ENCODE measurements around the gene ATG13.
"Not testable (repeated sequence)": the region's sequence is repeated elsewhere in the genome, so short reads cannot be mapped to it uniquely, and the experiment has no call there.

The ATG13 gene

DNA sequence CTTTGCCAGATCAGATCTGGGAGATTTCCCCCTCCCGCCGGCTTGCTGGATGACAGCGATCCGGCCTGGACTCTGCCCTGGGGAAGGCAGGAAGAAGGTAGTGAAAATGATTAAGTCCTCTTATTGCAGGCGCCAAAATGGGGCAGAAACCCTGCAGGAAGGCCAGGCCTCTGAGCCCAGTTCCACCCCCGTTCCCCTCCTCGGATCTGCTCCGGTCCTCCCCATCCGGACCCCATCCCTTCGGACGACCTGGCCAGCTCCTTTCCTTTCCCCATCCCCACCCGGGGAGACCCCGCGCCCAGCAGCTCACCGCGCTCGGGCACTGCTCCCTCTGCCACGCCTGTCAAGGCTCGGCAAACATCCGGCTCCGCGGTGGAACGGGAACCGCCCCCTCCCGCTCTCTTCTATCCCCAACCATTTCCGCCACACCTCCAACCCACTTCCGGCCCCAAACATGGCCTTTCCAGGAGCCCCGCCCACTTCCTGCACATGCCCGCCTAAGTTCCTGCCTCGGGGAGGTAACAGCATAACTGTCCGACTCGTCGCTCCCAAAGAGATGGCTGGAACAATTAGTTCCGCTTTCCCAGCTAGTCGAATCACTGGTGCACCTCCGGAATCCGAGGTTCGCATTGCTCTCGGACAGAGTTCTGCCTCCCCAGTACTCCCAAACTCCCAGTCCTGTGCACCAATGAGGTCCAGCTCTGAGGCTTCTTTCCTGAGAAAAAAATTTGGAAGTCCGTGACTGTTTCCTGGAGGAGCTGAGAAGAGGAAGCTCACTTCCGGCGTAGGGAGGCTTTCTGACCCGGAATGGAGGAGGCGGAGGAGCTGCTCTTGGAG lies 83.1 kb downstream of the ATG13 start, which contains the start of the genes ARHGAP1 and ZNF408:
Gene ARHGAP1, minus strand, starts transcription at position 379 of the 837 bp plus-strand sequence. CDS start 4,512 bp downstream, outside the sequence.
Gene ZNF408, plus strand, starts transcription at position 791 of the 837 bp plus-strand sequence. Its CDS starts 17 bp downstream, at position 808.
- DNase-seq: peak; percentile 98 to 99

DNA sequence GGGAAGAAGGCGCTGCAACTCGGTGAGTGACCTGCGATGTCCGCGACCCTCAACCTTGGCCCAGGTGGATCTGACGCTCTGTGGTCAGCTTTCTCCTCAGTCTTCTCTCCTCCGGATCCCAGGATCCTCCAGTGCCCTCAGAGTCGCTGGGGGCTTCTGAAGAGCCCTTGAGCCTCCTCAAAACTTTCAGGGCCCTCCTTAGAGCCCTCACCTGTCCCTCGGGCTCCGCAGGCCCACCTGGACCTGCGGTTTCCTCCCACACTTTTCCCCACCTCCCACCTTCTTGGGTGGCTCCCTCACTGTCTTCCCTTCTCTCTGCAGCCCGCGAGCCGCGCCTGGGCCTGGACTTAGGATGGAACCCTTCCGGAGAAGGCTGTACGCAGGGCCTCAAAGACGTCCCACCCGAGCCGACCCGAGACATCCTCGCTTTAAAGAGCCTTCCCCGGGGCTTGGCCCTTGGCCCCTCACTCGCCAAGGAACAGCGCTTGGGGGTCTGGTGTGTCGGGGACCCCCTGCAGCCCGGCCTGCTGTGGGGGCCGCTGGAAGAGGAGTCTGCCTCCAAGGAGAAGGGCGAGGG lies 83.8 kb downstream of the ATG13 start:
- DNase-seq: no peak

DNA sequence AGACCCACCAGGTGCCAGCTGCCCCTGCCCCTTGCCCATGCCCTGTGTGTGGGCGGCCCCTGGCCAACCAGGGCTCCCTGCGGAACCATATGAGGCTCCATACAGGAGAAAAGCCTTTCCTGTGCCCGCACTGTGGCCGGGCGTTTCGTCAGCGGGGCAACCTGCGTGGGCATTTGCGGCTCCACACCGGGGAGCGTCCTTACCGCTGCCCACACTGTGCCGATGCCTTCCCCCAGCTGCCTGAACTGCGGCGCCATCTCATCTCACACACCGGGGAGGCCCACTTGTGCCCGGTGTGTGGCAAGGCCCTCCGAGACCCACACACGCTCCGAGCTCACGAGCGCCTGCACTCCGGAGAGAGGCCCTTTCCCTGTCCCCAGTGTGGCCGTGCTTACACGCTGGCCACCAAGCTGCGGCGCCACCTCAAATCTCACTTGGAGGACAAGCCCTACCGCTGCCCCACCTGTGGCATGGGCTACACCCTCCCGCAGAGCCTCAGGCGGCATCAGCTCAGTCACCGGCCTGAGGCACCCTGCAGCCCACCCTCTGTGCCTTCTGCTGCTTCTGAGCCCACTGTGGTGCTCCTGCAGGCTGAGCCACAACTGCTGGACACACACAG lies 87.8 kb downstream of the ATG13 start:
- no peak for DNase-seq

DNA sequence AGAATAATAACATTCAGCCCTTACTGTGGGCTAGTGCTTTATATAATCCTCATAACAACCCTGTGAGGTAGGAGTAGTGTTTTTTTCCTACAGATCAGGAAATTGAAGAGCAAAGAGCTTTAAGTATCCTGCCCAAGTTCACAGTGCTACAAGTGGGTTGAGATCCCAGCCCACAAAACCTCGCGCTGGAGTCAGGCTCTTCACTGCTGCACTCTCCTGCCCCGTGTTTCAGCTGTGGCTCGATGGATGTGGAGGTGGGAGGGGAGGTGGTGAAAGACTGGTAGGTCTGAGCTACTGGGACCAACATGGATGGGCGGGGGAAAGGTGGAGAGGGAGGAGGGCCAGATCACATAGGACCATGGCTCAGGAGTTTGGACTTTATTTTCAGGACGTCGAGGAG lies 89.5 kb downstream of the ATG13 start:
- no peak for DNase-seq

DNA sequence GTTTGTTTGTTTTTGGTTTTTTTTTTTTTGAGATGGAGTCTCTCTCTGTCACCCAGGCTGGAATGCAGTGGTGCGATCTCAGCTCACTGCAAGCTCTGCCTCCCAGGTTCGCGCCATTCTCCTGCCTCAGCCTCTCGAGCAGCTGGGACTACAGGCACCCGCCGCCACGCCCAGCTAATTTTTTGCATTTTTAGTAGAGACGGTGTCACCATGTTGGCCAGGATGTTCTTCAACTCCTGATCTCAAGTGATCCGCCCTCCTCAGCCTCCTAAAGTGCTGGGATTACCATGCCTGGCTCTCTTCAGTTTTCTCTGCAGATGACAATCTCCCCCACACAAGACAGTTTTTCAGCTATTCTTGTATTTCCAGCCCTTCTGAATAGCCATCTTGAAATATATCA lies 92.0 kb downstream of the ATG13 start:
- not testable (repeated sequence) for DNase-seq

DNA sequence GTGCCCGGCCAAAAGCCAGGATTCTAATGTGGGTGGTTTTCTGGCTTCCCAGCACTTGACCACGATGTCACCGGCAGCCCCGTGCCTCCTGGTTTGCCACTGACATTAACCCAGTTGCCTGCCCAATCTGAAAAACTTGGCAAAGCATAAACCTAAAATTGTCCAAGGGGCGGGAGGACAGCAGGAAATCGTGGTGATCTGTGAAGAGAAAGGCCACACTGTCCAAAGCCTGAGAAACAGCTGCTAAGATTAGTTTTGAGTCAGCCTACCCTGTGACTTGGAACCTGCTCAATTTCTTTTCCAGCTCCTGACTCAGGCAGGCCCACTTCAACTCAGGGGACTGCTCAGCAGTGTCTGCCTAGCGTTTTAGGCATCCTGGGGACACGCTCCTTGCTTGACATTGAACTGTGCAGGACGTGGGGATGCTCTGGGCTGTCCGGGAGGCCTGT lies 93.5 kb downstream of the ATG13 start:
- DNase-seq: no peak

DNA sequence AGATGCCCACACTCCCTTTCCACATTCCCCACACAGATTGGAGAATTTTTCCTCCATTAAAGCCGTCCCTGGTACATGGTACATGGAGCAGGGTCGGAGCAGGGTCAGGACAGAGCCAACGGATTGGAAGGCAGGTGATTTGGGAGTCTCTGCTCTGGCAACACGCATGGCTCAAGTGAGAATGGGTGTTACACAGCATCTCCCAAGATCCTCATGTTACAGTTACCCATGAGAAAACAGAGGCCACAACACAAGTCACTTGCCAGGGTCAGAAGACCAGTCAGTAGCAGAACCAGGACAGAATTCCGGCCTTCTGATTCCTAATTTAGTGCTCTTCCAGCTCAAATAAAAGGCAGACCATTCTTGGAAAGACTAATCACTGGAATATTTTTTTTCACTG lies 94.0 kb downstream of the ATG13 start:
- no peak for DNase-seq

DNA sequence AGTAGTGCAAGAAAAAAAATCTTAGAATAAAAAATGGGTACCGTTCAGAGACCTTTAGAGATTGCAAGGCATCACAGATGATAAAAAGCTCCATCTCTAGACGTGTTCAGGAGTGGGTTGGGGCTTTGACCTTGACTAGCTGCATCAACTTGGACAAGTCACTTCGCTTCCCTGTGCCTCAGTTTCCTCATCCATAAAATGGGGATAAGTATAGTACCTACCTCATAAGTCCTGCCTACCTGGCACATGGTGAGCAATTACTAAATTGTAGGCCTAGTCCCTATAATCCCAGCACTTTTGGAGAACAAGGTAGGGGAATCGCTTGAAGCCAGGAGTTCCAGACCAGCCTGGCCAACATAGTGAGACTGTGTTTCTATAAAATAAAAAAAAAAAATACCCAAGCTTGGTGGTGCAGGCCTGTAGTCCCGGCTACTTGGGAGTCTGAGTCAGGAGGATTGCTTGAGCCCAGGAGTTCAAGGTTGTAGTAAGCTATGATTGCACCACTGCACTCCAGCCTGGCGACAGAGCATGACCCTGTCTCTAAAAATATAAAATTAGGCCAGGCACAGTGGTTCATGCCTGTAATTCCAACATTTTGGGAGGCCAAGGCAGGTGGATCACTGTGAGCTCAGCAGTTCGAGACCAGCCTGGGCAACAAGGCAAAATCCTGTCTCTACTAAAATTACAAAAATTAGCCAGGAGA lies 95.7 kb downstream of the ATG13 start:
- DNase-seq: no peak

DNA sequence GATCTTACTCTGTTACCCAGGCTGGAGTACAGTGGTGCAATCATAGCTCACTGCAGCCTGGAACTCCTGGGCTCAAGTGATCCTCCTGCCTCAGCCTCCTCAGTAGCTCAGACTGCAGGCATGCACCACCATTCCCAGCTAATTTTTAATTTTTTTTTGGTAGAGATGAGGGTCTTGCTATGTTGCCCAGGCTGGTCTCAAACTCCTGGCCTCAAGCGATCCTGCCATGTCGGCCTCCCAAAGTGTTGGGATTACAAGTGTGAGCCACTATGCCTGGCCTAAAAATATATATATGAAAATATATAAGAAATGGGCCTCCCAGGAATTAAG lies 100.4 kb downstream of the ATG13 start:
- not testable (repeated sequence) for DNase-seq

DNA sequence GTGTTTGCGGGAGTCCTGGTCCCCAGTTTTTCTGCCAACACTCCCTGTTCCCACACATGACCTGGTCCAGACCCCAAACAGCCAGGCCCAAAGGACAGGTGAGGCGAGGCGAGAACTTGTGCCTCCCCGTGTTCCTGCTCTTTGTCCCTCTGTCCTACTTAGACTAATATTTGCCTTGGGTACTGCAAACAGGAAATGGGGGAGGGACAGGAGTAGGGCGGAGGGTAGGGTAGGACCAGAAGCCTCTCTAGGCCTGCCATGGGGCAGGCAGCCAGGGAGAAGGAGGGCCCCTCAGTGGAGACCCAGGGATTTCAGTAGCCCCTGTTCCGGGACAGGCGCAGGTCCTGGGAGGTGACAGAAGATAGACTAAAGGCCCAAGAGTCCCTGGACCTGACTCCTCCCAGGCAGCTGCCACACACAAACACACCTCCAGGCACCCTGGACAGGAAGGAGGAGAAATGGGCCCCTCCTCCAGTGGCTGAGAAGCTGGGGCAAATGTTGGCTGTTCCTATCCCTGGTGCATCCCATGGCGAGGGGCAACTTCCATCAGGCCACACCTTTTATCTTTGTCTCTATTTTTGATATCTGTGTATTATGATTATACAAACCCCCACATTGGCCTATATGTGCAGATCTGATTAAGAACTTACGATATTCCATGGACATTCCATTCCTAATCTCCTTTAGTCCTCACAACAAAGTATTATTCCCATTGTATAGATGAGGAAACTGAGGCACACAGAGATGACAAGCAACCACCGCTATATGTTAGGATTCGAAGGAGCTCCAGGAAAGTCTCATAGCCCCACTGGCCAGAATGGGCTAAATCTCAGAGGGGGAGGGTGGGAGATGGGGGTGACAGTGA lies 101.0 kb downstream of the ATG13 start:
- no peak for DNase-seq

DNA sequence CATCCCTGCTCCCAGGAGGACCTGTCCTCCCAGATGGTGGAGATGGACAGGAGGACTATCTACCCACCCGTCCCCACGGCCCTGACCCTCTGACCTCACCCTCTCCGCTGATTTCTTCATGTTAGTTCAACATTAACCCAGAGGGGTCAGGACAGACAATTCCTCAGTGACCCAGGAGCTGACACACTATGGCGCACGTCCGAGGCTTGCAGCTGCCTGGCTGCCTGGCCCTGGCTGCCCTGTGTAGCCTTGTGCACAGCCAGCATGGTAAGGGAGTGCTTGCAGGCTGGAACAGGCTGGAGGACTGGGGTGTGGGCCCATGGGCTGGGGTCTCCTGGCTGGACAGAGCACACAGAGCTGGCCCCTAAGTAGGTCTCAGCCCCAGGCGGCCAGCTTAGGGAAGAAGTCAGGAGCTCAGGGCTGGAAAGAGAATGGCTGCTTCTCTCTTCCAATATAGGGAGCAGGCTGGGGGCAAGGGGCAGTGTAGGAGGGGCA lies 101.7 kb downstream of the ATG13 start, which contains the start of gene F2:
Gene F2, plus strand, starts transcription at position 166 of the 495 bp plus-strand sequence. Its CDS starts 23 bp downstream, at position 189.
- no peak for DNase-seq

DNA sequence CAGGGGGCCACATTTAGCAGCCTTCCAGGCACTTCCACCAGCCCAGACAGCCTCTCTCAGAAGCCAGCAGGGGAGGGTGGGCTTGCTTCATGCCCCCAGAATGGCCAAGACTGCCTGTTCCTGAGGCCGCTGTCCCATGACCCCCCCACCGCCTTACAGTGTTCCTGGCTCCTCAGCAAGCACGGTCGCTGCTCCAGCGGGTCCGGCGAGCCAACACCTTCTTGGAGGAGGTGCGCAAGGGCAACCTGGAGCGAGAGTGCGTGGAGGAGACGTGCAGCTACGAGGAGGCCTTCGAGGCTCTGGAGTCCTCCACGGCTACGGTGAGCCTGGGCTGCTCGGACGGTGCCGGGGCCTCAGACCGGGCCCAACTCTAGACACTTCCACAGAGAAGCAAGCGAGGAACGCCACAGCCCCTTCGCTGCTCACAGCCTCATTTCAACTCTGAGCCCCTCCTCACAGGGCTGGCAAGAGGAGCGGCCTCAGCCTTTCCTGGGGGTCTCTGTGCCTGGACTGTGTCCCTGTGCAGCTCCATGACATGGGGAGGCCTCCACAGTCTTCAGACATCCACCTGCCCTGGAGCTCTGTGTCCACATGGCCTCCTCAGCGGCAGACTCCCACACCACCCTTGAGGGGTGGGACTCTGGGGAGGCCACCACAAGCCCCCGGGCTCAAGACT lies 102.3 kb downstream of the ATG13 start:
- no peak for DNase-seq

DNA sequence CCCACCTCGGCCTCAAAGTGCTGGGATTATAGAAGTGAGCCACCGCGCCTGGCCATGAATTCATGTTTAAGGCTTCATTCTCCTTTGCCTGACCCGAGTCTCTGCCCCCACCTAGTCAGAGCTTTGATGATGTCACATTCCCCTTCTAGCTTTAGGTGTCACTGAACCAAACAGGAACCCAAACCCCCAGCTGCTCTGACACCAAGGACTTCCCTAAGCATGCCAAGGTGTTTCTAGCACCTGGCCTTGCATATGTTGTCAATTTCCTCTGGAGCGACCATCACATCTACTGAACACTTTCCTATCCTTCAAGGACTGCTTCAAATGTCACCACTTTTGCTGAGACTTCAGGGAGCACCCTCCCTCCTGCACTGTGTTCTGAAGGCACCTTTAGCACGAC lies 103.9 kb downstream of the ATG13 start:
- DNase-seq: no peak

DNA sequence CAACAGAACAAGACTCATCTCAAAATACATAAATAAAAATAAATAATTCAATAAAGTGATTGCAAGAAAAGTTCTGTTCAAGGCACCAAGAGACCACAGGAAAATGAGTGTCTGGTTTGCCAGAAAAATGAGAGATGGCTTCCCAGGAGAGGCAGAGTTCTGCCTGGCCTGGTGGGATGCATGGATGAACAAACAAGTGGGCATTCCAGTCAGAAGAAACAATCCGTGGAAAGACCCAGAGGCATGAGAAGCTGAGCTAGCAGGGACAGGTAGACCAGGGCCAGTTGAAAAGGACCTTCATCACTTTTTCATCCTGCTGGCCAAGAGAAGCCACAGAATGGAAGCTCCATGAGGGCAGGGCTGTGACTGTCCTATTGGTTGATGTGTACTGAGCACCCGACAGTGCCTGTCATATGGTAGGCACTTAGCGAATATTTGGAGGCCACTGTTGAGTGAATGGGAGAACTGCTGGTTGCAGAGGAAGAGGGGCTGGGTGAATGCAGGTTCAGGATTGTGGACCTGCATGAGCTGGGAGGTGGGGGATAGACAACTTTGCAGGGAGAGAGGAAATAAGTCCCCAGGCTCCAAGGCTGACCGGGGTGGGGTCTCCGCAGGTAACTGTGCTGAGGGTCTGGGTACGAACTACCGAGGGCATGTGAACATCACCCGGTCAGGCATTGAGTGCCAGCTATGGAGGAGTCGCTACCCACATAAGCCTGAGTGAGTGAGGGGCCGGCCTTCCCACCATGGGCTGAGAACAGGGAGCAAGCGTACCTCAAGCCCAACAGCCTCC lies 105.4 kb downstream of the ATG13 start:
- no peak for DNase-seq

DNA sequence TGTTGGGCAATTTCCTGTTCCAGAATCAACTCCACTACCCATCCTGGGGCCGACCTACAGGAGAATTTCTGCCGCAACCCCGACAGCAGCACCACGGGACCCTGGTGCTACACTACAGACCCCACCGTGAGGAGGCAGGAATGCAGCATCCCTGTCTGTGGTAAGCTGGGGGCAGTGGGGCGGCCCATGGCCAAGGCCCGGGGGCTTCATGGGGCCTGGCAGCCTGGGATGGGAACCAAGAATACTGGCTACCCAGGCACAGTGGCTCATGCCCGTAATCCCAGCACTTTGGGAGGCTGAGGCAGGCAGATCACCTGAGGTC lies 106.0 kb downstream of the ATG13 start:
- no peak for DNase-seq

DNA sequence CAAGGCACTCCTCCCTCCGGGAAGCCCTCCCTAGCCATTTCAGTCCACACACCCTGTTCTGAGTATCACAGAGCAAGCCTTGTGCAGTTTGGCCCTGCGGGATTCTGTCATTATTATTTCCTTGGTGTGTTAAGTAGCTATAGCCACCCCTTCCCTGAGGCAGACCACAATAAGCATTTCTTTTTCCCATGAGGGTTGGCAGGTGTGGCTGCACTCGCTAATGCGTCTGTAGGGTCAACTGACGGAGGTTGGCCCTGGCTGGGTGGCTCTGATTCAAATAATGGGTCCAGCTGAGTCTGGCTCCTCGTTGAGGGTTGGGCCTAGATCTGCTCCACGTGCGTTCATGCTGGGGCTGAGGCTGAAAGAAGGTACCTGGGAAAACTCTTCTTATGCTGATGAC lies 106.7 kb downstream of the ATG13 start:
- DNase-seq: no peak
